GM12891 (cell line): Measurements from ENCODE around the gene C10orf95.

Experiments
- POLR2A ChIP-seq: IDR thresholded peaks from 2 replicates; pipeline ENCODE4 v1.6.1; 2011; ENCODE audit warnings: low read depth, low read length, control low read depth
- POLR2AphosphoS5 ChIP-seq: IDR thresholded peaks from 2 replicates; pipeline ENCODE4 v1.6.1; 2011; ENCODE audit warnings: low read depth, low read length, control low read depth
- POU2F2 ChIP-seq: IDR thresholded peaks from 2 replicates; pipeline ENCODE4 v1.6.1; 2011; ENCODE audit warnings: low read depth, mild to moderate bottlenecking, control low read depth, low read length, moderate library complexity

DNA sequence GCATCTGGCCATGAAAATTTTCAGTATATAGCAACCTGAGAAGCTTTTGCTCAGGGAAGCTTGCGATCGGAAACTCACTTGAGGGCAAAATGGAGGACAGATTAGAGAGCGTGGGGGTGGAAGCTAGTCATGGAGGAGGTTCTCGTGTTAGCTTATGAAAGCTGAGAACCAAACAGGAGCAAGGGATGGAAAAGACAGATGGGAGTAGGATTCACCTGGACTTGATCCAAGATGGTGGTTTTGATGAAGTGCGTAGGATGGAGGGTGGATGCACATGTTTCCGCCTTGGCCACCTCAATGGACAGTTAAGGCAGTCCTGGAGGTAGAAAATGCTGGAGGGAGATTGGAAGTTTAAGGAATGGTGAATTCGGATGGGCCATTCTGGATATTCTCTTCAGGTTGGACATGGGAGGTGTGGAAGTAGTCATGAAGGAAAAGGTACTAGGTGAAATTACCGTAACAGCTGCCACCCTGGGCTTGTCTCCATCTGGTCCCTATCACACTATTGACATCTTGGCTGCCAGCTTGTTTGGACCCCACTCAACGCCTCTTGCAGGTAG, 6.3 kb upstream of the C10orf95 start:
- no peak for TF ChIP-seq POLR2A
- no peak for TF ChIP-seq POLR2AphosphoS5
- no peak for TF ChIP-seq POU2F2
